Keratinocyte (primary cell): ENCODE measurements around the gene AGPAT3. TPM values are rescaled to one million over a fixed set of nuclear protein-coding genes. Genes with fewer than 3 reads are reported as not detected.

ENCODE experiments used
- DNase-seq: peaks from one replicate; pipeline ENCODE4 v3.0.0-alpha.2; 2011; ENCODE audit warnings: low read depth, missing footprints, low spot score
- FAIRE-seq: peaks from 2 replicates; lab custom pipeline; 2011; peaks lifted over from hg19 to GRCh38; lab: Jason Lieb, UNC
- H2AFZ ChIP-seq: 2 replicates; pipeline ENCODE4 v1.6.0; 2012; ENCODE audit warnings: low read length, control low read depth, inconsistent platforms; ENCODE audit not compliant: control insufficient read depth
- H3K27ac ChIP-seq: 2 replicates; pipeline ENCODE4 v1.5.1; 2011; ENCODE audit warnings: low read length; ENCODE audit not compliant: control insufficient read depth, insufficient read depth
- H3K27me3 ChIP-seq: 3 replicates; pipeline ENCODE4 v1.6.0; 2011; ENCODE audit warnings: low read length; ENCODE audit not compliant: control insufficient read depth, insufficient read depth; ENCODE audit errors: extremely low read depth
- H3K36me3 ChIP-seq, 2 experiments: 2 replicates in 1 of 2; 3 replicates in 1 of 2; pipeline ENCODE4 v1.5.1; 2011; ENCODE audit warnings: low read length in 2 of 2, mild to moderate bottlenecking in 1 of 2; ENCODE audit not compliant: control insufficient read depth in 2 of 2, insufficient read depth in 2 of 2; ENCODE audit errors: extremely low read depth in 1 of 2
- H3K4me1 ChIP-seq: 3 replicates; pipeline ENCODE4 v1.5.1; 2011; ENCODE audit warnings: low read length; ENCODE audit not compliant: control insufficient read depth, insufficient read depth; ENCODE audit errors: extremely low read depth
- H3K4me2 ChIP-seq: 3 replicates; pipeline ENCODE4 v1.6.0; 2011; ENCODE audit warnings: low read depth, low read length; ENCODE audit not compliant: control insufficient read depth, insufficient read depth; ENCODE audit errors: extremely low read depth
- H3K4me3 ChIP-seq, 3 experiments: fragments of 200-600 bp in 1 of 3; sonication (generic) in 1 of 3; 2 replicates in 2 of 3; 3 replicates in 1 of 3; pipeline ENCODE4 v1.5.1; 2011 to 2016; ENCODE audit warnings: low read length in 3 of 3, mild to moderate bottlenecking in 3 of 3, control low read depth in 2 of 3, inconsistent platforms in 1 of 3, low read depth in 1 of 3, mixed read lengths in 1 of 3, mixed run types in 1 of 3, moderate library complexity in 1 of 3; ENCODE audit not compliant: control insufficient read depth in 2 of 3, insufficient read depth in 2 of 3; ENCODE audit errors: extremely low read depth in 1 of 3
- H3K79me2 ChIP-seq: 2 replicates; pipeline ENCODE4 v1.6.0; 2012; ENCODE audit warnings: low read length; ENCODE audit not compliant: control insufficient read depth, insufficient read depth
- H3K9ac ChIP-seq: 3 replicates; pipeline ENCODE4 v1.6.0; 2011; ENCODE audit warnings: low read length; ENCODE audit not compliant: control insufficient read depth, insufficient read depth; ENCODE audit errors: extremely low read depth
- H3K9me1 ChIP-seq: 3 replicates; pipeline ENCODE4 v1.6.0; 2011; ENCODE audit warnings: low read length; ENCODE audit not compliant: control insufficient read depth, insufficient read depth; ENCODE audit errors: extremely low read depth
- H3K9me3 ChIP-seq: 2 replicates; pipeline ENCODE4 v1.5.1; 2012; ENCODE audit warnings: low read depth, low read length; ENCODE audit not compliant: control insufficient read depth
- H4K20me1 ChIP-seq: 3 replicates; pipeline ENCODE4 v1.6.0; 2011; ENCODE audit warnings: low read length; ENCODE audit not compliant: control insufficient read depth, insufficient read depth; ENCODE audit errors: extremely low read depth
- CTCF ChIP-seq, 3 experiments: IDR thresholded peaks in 1 of 3; conservative IDR thresholded peaks in 1 of 3; optimal IDR thresholded peaks in 1 of 3; 2 replicates in 2 of 3; 3 replicates in 1 of 3; pipeline versions ENCODE3 to v1.5.1; 2011; ENCODE audit warnings: low read length in 3 of 3, mild to moderate bottlenecking in 3 of 3, moderate library complexity in 2 of 3, control low read depth in 1 of 3, inconsistent platforms in 1 of 3; ENCODE audit not compliant: insufficient read depth in 2 of 3; ENCODE audit errors: extremely low read depth in 1 of 3
- EZH2 ChIP-seq: IDR thresholded peaks from one replicate; pipeline ENCODE4 v1.6.1; 2012; ENCODE audit warnings: inconsistent platforms, mild to moderate bottlenecking, low read length, moderate library complexity
- dilution Hi-C: fragments of 300-500 bp; cut with MboI; formaldehyde crosslinking; loops from one replicate; pipeline ENCODE4 v1.7.0; 2020; ENCODE audit warnings: low sequenced_read_pairs; ENCODE audit not compliant: extremely low pct_ligation_motif_present
- polyA plus RNA-seq, 5 experiments: library from polyadenylated mRNA; depleted of rRNA in 3 of 5; stranded (reverse) in 3 of 5; stranded (forward) in 1 of 5; unstranded in 1 of 5; fragments of >200 nt; gene quantifications; 1 replicate in 1 of 5; 2 replicates in 3 of 5; 3 replicates in 1 of 5; pipeline versions ENCODE4 v1.2.1 to v1.2.3, GENCODE V29; 2011 to 2012; ENCODE audit warnings: missing spikeins in 2 of 5, low read depth in 1 of 5, low replicate concordance in 1 of 5

The AGPAT3 gene
- polyA plus RNA-seq, 1 donor (not counting 4 experiments of a cell fraction or from before 2014, with no cell fraction given) = 21.7 TPM

GRCh38 chr21:43911015-43911934 lies 46.3 kb downstream of the AGPAT3 start:
- Histone ChIP-seq H3K27me3 (no peaks in the 10 kb centered on the region), H3K4me3 (no peak overlapping the region), H2AFZ (no peak overlapping the region), H4K20me1 (no peaks in the 10 kb centered on the region), H3K9me1 (no peaks in the 10 kb centered on the region), H3K9me3 (no peaks in the 10 kb centered on the region), H3K79me2 (peaks cover 4% of the 10 kb centered on the region), H3K36me3 (peaks cover 0 to 3% of the 10 kb centered on the region in 2 experiments), H3K27ac (no peak overlapping the region), H3K4me2 (no peak overlapping the region), H3K9ac (no peak overlapping the region), H3K4me1 (peaks cover 3% of the 10 kb centered on the region)
- FAIRE-seq = no peak
- TF ChIP-seq CTCF (optimal IDR thresholded peaks at IDR 0.05 in 1 of 3, IDR thresholded peaks at IDR 0.05 in 1 of 3, conservative IDR thresholded peaks at IDR 0.05 in 1 of 3; ENCODE audit: extremely low read depth in 1 of 3, insufficient read depth in 2 of 3, low read length in 3 of 3) (no peak), EZH2 (no peak)
- DNase-seq = no peak
- dilution Hi-C loops = no loop called here

GRCh38 chr21:43911935-43912487 lies 47.0 kb downstream of the AGPAT3 start:
- Histone ChIP-seq H3K36me3 (no peaks in the 10 kb centered on the region), H3K79me2 (peaks cover 9% of the 10 kb centered on the region), H3K4me1 (peaks cover 8% of the 10 kb centered on the region), H4K20me1 (peaks cover 4% of the 10 kb centered on the region), H3K9me1 (no peaks in the 10 kb centered on the region), H3K4me2 (no peak overlapping the region), H3K9ac (no peak overlapping the region), H3K27ac (no peak overlapping the region), H3K9me3 (no peaks in the 10 kb centered on the region), H2AFZ (no peak overlapping the region), H3K4me3 (no peak overlapping the region), H3K27me3 (no peaks in the 10 kb centered on the region)
- dilution Hi-C loops = no loop called here
- TF ChIP-seq EZH2 = no peak
- no peak for TF ChIP-seq CTCF (optimal IDR thresholded peaks at IDR 0.05 in 1 of 3, IDR thresholded peaks at IDR 0.05 in 1 of 3, conservative IDR thresholded peaks at IDR 0.05 in 1 of 3; ENCODE audit: extremely low read depth in 1 of 3, insufficient read depth in 2 of 3, low read length in 3 of 3)
- DNase-seq = no peak
- FAIRE-seq = no peak
